HG02678 (cell line): Measurements from ENCODE around the gene ABHD8.

ENCODE experiments used
- ATAC-seq: cut with Tn5 transposase; IDR thresholded peaks from one replicate; pipeline ENCODE4 v1.9.1; 2021; ENCODE audit warnings: mild to moderate bottlenecking, moderate library complexity; ENCODE audit not compliant: unreplicated experiment

The ABHD8 gene

DNA sequence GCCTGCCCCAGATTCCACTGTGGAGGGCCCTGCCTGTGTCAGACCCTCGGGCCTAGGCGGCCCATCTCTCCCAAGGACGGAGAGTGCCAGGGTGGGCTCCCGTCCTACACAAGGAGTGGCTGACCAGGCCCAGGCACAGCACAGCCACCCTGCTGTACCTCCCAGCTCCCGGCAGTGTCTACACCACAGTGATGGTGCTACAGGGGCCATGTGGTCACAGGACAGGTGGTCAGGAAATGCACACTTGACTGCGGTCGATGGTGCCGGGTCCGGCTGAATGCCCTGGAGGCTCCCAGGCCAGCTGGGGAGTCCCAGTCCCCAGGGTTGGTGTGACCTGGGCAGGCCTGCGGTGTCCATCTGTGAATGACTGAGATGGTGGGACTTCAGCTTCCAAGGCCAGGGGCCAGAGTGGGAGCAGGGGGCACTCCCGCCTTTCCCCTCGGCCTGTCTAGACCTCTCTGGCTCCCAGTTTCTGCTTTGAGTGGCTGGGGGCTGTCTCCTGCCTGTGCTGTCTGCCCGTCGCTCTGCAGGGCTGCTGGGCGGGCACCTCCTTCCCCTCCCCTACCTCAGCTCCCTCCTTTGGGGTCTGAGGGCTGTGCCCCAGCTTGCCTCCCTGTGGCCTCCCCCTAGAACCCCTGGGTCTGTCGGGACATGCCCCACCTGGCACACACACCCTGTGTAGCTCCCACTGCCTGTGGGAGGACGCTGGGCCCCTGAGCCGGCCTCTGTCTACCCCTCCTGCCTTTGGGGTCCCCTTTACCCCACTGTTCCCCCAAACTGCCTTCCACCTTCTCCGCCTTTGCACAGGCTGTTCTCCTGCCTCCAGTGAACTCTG is 18.6 kb upstream of the ABHD8 start:
- ATAC-seq: no peak

DNA sequence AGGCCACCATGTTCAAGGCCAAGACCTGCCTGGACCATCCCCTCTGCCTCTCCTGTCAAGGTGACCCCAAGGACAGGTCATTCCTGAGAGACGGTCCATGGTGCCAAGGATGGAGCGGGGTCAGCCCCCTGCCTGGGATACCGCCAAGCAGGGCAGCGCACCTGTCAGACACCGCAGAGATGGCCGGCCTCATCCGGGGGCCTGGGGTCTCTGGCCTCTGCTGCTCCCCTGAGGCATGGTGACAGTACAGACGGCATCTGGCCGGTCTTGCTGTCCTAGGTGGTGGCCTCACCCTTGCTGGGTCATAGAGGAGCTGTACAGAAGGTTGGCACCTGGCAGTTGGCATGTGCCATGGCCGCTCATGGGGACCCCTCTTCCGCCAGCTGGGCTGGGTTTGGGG is 17.2 kb upstream of the ABHD8 start:
- ATAC-seq: no peak

DNA sequence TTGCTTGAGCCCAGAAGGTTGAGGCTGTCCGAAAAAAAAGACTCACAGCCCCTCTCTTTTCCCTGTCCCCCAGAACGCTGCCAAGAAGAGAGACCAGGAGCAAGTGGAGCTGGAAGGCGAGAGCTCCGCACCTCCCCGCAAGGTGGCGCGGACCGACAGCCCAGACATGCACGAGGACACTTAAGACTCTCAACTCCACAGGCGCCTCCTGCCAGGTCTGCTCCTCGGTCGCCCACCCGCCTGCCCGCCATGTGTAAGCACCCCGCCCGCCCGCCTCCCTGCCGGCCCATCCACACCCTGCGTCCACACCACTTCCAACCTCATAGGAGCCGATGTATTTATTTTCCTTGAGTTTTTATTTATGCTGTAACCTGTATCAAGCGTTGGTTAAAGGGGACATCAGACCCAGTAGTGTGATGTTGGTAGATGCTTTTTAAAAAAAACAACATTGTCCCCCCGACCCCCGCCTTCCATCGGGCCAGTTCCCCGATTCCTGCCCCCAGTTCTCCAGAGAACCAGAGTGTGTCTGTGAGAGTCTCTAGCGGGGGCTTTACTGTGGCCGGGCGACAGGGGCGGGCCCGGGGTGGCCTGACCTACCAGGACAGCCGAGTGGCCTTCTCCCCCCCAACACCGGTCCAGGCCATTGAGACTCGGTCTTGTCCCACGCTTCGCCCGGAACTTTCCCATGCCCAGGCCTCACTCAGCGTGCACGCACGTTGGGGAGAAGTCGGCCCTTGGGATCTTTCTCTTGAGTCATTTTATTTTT is 16.4 kb upstream of the ABHD8 start:
- no peak for ATAC-seq

DNA sequence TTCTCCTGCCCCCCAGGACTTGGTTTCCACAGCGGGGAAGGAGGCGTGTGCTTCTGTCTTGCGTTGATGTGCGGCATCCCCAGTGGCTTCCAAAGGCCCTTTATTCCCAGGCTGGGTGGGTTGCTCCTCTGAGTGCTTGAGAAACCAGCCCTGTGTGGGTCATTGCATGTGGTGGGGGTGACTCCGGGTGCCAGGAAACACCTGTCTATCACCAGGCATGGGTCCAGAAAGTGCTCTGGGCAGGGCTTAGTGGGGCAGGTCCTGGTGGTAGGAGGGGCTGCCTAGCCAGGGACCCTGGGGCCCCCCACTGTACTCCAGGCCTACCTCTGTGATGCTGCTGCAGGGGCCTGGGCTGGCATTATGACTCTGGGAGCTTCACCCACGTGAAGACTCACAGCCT is 15.7 kb upstream of the ABHD8 start:
- ATAC-seq: no peak

DNA sequence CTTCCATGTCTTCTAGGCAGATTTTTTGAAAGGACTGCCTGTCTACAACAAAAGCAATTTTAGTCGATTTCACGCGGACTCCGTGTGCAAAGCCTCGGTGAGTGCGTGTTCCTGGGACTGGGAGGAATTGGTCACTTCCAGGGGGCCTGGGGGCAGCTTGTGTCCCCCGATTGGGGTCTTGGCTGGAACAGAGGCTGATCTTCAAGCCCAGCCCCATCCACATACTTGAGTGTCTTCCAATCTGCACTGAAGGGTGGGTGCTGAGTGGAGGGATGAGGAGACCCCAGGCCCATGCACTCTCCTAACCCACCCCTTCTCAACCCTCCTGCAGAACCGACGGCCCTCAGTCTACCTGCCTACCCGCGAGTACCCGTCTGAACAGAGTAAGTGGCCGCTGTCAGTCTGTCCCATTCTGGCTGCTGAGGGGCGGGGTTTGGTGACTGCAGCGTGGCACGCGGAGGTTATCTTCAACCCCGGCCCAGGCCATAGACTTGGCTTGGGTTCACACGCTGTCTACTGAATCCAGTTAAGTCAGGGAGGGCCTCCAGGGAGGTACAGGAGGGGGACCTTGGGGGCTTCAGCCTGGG is 10.9 kb upstream of the ABHD8 start:
- ATAC-seq: no peak

DNA sequence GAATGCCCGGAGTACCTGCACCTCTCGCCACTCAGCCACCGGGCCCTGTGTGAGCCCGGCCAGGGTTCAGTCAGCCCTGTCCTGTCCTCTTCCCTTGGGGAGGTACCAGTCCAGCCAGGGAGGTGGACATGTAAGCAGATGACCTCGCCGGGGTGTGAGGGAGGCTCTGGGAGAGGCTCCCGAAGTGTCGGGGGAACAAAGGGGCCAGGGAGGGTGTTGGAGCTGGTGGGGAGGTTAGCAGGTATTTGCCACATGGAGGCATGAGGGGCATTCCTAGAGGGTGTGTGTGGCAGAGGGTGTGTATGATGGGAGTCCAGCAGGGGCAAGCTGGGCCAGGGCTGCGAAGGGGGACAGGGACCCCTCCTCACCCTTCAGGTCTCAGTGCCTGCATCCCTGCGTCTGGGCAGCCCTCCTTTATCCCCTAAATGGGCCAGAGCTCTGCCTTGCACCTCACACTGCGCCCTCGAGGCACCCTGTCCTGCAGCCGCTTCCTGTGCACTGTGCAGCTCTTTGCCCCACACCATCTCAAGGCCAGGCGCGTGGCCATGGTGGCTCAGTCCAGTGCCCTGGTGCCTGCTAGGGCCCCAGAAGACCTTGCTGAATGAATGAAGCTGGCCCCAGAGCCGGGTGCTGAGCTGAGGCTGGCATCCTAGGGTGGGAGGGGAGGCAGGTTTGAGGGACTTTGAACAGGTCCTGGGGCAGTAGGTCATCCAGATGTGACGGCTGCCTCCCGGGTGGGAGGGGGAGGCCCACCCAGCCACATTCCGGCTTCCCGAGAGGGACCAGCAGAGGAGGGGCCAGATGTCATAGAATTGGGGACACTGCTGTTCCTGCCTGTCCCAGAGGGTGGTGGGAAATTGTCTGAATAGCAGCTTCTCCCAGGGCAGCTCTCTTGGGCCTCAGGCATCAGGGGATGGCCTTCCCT is 9.2 kb upstream of the ABHD8 start:
- ATAC-seq: no peak

DNA sequence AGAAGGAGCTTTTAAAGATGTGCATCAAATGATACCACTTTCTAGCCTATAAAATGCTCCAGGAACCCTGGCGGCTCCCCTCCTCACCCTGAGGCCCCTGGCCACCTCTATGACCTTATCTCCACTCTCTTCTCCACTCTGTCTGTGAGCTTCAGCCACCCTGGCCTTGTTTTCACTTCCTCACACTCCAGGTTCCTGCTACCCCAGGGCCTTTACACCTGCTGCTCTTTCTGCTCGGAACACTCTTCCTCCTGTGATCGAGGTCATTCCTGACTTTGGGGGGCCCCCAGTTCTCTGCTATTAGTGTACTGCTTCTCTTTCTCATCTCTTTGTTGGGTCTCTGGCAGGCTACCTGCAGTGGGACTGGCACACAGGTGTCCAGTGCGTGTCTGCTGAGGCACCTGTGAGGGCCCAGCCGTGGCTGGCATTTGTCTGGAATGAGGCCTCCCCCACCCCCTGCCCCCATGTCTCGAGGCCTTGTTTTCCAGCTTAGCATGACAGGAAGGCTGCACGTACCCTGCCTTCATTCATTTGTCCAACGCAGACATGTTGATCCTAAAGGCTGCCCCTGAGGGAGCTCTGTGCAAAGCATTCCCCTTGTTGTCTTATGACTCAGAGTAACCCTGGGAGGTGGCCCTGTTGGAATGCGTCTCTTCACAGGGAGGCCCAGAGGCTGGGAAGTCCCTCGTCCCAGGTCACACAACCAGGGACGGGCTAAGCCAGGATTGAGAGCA is 8.4 kb upstream of the ABHD8 start:
- no peak for ATAC-seq

DNA sequence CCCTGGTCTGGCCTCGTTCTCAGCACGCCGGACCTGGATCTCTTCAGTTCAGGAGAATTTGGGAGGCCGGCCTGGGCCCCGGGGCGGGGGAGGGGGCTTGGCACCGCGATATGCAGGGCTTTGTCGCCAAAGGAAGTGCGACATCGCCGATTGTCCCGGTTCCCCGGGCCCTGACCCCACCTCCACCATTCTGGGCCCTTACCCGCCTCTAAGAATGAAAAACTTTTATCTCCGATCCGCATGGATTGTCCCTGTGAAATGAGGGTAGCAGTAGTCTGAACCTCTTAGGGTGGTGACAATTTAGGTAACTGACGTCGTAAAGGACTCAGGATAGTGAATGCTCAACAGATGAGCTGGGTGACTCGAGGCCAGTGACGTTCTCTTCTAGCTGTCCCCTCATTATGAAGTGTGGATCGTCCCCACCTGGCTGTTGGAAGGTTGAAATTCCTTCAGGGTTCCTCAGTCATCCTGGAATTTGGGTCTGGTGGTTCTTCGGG is 6.8 kb upstream of the ABHD8 start:
- no peak for ATAC-seq

DNA sequence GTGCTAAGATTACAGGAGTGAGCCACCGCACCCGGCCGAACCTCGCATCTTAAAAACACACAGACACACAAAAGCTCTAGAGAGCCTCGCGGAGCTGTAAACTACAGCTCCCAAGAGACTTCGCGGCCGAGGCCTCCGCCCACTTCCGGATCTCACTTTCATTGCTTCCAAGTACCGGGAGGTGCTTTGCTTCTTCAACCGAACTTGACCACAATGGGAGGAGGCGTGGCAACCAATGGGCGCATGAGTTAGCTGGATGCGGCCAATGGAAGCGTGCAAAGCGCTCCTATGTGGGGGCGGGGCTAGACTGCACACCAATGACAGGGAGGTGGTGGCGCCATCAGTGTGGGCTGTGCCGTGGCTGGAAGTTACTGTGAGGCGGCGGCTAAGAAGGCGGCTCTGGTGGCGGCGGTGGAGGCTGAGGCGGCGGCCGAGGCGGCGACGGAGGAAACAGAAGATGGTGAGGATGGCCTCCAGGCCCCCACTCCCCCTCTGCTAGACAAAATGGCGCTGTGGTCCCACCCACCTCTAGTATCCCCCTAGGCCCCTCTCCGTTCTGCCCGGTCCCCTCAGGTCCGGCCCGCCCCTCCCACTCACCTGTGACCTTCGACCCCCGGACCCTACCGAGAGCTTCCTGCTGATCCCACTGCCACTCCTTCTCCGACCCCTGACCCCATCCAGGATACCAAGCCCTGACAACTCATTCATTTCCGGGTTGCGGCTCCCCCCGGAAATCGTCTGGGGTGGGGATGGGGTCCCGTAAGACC is 6.2 kb upstream of the ABHD8 start, which contains the start of gene DDA1:
TSS of gene DDA1 (plus strand) at position 366 of the 767 bp plus-strand sequence. CDS start at position 458, 92 bp downstream.
- peak; percentile 63 for ATAC-seq

DNA sequence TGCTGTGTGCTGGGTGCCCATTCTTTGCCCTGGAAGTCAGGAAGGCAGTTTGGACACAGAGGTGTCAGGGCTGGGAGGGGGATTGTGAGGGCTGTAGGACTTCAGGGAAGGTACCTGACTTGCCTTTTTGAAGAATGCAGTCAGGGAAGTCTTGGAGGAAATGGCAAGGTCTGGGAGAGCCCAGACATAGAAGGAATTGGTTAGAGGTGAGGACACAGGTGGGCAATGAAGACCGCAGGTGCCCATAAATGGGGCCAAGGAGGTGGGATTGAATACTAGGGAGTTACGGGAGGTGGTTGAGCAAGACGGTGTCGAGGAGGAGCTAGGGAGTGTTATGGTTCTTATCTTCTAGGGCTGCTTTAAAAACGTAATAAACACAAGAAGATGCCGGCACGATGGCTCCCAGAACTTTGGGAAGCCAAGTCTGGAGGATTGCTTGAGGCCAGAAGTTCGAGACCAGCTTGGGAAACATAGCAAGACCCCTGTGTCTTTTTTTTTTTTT is 4.7 kb upstream of the ABHD8 start:
- ATAC-seq: no peak

DNA sequence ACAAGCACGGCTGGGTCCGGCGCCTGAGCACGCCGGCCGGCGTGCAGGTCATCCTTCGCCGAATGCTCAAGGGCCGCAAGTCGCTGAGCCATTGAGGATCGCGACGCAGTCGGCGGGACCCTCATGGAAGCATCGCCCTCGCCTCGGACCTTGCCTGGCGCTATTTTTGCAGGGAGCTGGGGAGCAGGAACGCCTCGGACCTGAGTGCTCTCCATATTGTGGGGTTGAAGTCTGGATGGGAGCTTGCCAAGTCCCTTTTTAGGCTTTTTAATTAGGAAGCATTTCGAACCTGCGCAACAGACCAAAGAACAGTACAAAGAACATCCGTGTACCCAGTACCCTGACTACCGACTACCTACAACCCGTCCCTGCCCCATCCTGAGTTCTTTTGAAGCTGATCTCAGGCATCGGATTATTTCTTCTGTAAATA is 3.1 kb upstream of the ABHD8 start:
- no peak for ATAC-seq

DNA sequence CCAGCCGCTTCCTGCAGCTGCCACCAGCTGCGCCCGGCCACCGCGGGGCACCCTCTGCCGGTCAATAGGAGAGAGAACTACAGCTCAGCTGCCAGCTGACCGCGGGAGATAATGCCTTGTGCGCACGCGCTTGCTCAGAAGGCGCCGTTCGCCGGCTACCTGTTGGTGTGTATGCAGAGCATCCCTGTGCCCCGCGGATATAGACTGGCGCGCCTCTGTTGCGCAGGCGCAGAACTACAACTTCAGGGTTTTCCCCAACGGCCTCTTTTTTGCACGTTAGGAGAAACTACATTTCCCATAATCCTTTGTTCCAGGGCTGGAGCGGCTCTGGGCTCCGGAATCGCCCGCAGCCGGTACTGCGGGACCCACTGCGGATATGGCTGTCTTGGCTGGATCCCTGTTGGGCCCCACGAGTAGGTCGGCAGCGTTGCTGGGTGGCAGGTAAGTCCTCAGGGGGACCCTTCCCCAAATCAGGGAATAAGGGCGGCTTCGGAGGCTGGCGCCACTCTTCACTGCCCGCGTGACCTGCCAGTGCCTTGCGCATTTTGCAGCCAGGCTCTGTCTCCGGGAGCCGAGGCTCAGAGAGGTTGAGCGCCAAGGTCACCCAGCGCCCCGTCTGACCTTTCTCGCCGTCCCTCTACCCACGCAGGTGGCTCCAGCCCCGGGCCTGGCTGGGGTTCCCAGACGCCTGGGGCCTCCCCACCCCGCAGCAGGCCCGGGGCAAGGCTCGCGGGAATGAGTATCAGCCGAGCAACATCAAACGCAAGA is 2.5 kb upstream of the ABHD8 start, which contains the start of gene MRPL34:
TSS of gene MRPL34 (plus strand) at position 356 of the 768 bp plus-strand sequence. CDS start at position 377, 21 bp downstream.
- peak; percentile 65 for ATAC-seq

DNA sequence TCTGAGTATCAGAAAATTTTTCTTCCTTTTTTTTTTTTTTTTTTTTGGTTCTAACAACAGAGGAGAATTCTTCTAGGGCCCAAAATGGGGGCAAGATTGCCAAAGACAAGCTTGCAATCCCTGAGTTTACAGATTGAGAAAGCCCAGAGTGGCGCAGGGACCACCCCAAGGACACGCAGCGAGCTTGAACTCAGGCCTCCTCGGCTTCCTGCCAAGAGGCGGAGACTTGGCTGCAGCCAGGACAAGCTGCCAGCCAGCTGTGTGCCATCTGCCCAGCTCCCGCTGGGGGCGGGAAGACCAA is 1.9 kb upstream of the ABHD8 start:
- ATAC-seq: no peak

DNA sequence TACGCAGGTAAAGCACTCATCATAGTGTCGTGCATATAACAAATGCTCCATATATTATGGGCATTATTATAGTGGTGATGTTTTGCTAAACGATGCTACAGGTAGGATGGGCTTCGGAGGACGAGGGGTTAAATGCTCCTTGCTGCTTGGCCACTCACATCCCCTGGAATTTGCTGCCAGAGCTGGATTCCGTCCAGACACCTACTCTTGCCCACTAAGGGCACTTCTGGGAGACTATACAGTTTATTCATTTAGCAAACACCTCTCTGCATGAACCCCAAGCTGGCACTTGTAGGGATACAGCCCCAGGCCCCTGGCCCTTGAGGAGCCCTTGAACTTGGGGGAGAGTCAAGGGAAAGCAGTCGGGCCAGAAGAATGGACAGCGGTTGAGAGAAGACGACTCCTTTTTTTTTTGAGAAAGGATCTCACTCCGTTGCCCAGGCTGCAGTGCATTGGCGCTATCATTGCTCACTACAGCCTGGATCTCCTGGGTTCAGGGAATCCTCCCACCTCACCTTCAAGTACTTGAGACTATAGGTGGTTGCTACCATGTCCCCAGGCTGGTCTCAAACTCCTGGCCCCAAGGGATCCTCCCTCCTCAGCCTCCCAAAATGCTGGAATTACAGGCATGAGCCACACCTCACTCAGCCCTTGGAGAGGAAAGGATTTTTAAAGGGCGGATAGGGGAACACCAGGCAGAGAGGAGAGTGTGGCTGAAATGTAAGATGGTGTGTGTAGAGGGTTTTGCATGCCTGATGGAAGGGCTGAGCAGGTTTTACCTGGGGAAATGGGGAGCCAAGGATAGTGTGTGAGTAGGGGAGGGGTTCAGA is 1.4 kb upstream of the ABHD8 start:
- ATAC-seq: no peak

DNA sequence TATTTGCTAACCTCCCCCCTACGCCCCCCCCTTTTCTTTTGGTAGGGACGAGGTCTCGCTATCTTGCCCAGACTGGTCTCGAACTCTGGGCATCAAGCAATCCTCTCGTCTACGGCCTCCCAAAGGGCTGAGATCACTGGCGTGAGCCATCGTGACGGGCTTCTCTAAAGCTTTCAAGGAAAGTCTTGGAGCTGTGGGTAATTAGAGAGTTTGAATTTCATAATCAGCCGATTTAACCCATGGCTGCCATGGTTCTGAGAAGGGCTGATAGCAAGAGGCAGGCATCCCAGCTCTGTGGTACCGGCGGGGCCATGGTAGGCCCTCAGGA is 679 bp upstream of the ABHD8 start:
- ATAC-seq: no peak

DNA sequence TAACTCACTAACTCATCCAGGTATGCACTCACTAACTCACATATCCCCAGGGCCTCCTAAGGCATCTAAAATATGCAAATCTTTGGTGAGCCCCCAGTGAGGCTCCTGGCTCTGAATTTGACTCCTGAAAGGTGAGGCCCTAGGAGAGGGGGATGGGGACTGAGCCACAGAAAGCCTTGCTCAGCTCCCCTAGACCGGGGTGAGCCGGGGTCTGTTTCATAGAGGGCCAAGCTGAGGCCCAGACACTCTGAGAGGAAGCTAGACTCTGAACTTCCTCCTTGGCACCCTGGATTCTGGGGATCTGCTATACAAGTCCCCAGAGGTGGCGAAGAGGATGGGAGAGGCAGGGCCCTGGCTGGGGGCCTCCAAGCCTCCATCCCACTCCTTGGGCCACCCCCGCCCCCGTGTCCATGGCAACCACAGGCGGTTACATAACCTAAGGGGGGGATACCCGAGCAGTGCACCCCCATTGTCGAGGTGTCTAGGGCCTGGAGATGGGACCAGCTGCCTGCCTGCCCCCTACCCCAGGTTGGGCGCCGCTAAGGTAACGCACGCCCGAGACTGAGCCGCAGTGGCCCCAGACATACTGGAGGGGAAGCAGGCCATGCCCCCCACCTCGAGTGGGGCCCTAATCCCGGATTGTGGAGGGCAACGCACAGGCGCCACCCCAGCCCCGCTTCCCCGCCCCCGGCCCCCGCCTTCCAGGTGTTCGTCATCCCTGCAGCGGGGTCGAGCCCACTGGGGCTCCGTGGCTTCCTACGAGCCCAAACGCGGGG is 646 bp downstream of the ABHD8 start:
- no peak for ATAC-seq
